A673 (cell line): ENCODE data around the gene SERPINB11. TPM values are rescaled to one million over a fixed set of nuclear protein-coding genes. Genes with fewer than 3 reads are reported as not detected.

Experiments
- BruUV-seq: library from RNA; stranded (reverse); fragments of 400-500 nt; replicated peaks from 2 replicates; lab custom pipeline; 2021; lab: Mats Ljungman, UMichigan
- CTCF ChIA-PET: fragments of 300-600 bp; sonication (Branson Sonifier 250); formaldehyde crosslinking; loops from one replicate; lab custom pipeline; 2022; ENCODE audit warnings: antibody characterized with exemption; lab: Charles Lee
- POLR2A ChIA-PET: fragments of 300-600 bp; sonication (Branson Sonifier 250); formaldehyde crosslinking; loops from one replicate; lab custom pipeline; 2022; ENCODE audit warnings: antibody characterized with exemption; ENCODE audit not compliant: low non-redundant PET; lab: Charles Lee
- DNase-seq: peaks from one replicate; pipeline ENCODE4 v3.0.0-alpha.2; 2015; ENCODE audit warnings: low spot score
- H3K27ac ChIP-seq: fragments of 200-600 bp; sonication (generic); 2 replicates; pipeline ENCODE4 v1.5.1; 2016; ENCODE audit warnings: mixed run types, low read depth, mild to moderate bottlenecking, mixed read lengths, antibody characterized with exemption, low read length; ENCODE audit not compliant: poor library complexity, severe bottlenecking
- H3K27me3 ChIP-seq: fragments of 200-600 bp; sonication (generic); replicated peaks from 2 replicates; pipeline ENCODE4 v1.6.1; 2017; ENCODE audit warnings: mixed run types, low read depth, mild to moderate bottlenecking, mixed read lengths, antibody characterized with exemption, low read length; ENCODE audit not compliant: insufficient read depth, poor library complexity
- H3K36me3 ChIP-seq: fragments of 200-600 bp; sonication (generic); 2 replicates; pipeline ENCODE4 v1.6.1; 2016; ENCODE audit warnings: mixed run types, mild to moderate bottlenecking, mixed read lengths, antibody characterized with exemption, low read length; ENCODE audit not compliant: insufficient read depth, poor library complexity, severe bottlenecking
- H3K4me1 ChIP-seq: fragments of 200-600 bp; sonication (generic); 2 replicates; pipeline ENCODE4 v1.6.1; 2017; ENCODE audit warnings: mixed run types, mild to moderate bottlenecking, mixed read lengths, antibody characterized with exemption, low read length; ENCODE audit not compliant: insufficient read depth, poor library complexity, severe bottlenecking
- H3K4me3 ChIP-seq: fragments of 200-600 bp; sonication (generic); 2 replicates; pipeline ENCODE4 v1.5.1; 2016; ENCODE audit warnings: low read depth, mixed run types, mild to moderate bottlenecking, mixed read lengths, low read length; ENCODE audit not compliant: poor library complexity, severe bottlenecking
- H3K9me3 ChIP-seq: fragments of 200-600 bp; sonication (generic); 2 replicates; pipeline ENCODE4 v1.6.1; 2016; ENCODE audit warnings: mixed run types, low read depth, mild to moderate bottlenecking, mixed read lengths, antibody characterized with exemption, low read length; ENCODE audit not compliant: poor library complexity, severe bottlenecking
- CTCF ChIP-seq: fragments of 300-800, 200-600 bp; sonication (generic); conservative IDR thresholded peaks from 2 replicates; pipeline ENCODE4 v1.5.1; 2017; ENCODE audit warnings: low read depth, mild to moderate bottlenecking, antibody characterized with exemption, low read length, moderate library complexity, mixed read lengths
- EZH2 ChIP-seq: fragments of 200-600 bp; sonication (generic); IDR thresholded peaks from 2 replicates; pipeline ENCODE4 v1.6.1; 2017; ENCODE audit warnings: borderline replicate concordance, low read depth, mild to moderate bottlenecking, mixed read lengths, antibody characterized with exemption, low read length; ENCODE audit not compliant: poor library complexity, severe bottlenecking
- intact Hi-C: fragments of 100-400 bp; cut with micrococcal nuclease; formaldehyde crosslinking; loops from one replicate; pipeline ENCODE4 v1.10.0; 2022; ENCODE audit not compliant: unreplicated experiment
- total RNA-seq: library from RNA; stranded (reverse); gene quantifications from 2 replicates; pipeline ENCODE4 v1.2.3, GENCODE V29; 2021

The SERPINB11 gene
- total RNA-seq, 1 experiment from 2014 or later: not detected

DNA sequence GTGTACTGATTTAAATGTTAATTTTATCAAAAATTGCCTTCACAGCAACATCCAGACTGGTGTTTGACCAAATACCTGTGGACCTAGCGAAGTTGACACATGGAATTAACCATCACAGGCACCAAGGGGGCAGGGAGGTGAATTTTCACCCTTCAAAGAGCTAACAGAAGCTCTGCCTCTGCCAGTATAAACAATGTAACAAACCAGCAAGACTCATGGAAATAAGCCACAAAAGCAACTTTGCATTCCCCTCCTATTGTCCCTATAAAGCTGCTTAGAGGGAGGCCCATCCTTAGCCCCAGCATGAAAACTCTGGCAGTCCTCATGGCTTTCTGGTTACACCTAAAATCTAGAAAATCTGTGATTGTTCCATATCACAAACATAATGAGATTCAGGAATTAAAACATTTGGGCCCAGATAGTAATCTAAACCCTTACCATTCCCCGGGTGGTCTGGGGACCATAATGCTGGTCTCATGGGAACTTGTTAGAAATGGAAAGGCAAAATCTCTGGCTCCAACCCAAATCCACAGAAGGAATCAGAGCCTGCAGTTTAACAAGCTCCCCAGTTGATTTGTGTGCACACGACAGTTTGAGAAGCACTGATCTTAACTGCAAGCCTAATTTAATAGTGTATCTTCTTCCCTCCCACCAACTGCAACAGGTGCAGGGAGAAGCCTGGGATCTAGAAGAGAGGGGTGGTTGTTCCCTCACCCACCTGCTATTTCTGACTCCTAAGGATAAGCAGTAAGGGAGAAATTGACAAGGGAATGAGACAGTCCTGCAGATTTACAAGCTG lies 23.1 kb downstream of the SERPINB11 start:
- DNase-seq: peak; percentile 91
- intact Hi-C loops: loop anchor here (5.0 kb wide), 1 partner anchor 134 kb away; no protein-coding TSS in a partner anchor
- Histone ChIP-seq H3K27ac (peak overlapping the region; percentile 51), H3K9me3 (no peaks in the 10 kb centered on the region), H3K4me1 (peaks cover 20% of the 10 kb centered on the region), H3K27me3 (no peaks in the 10 kb centered on the region), H3K36me3 (no peaks in the 10 kb centered on the region), H3K4me3 (no peak overlapping the region)
- CTCF ChIA-PET: no interaction called here
- BruUV-seq: no TSS peak
- POLR2A ChIA-PET: no interaction called here
- TF ChIP-seq CTCF (no peak), EZH2 (no peak)

DNA sequence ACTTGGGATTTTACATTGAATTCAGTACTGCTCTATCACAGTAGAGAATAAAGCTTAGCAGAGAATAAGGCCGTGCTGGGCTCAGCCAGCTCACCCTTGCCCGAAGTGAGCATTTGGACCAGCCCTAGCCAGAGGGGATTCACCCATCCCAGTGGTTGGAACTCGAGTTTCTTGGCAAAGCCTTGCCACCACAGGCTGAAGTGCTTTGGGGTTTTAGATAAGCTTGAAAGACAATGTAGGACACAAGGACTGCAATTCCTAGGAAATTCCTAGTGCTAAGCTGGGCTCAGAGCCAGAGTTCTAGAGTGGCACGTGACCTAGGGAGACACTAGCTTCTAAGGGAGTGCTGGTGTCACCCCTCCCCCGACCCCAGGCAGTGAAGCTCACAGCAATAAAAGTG lies 28.0 kb downstream of the SERPINB11 start:
- intact Hi-C loops: no loop called here
- POLR2A ChIA-PET: no interaction called here
- no peak for TF ChIP-seq CTCF
- TF ChIP-seq EZH2: no peak
- no peaks in the 10 kb centered on the region for H3K27me3 ChIP-seq
- no peaks in the 10 kb centered on the region for H3K36me3 ChIP-seq
- no peak overlapping the region for H3K4me3 ChIP-seq
- H3K4me1 ChIP-seq: peaks cover 14% of the 10 kb centered on the region
- CTCF ChIA-PET: no interaction called here
- no peak for DNase-seq
- H3K9me3 ChIP-seq: no peaks in the 10 kb centered on the region
- H3K27ac ChIP-seq: no peak overlapping the region
- no TSS peak for BruUV-seq

- Histone ChIP-seq H3K4me1 (peaks cover 12% of the 10 kb centered on the region), H3K4me3 (no peak overlapping the region), H3K36me3 (no peaks in the 10 kb centered on the region), H3K27me3 (no peaks in the 10 kb centered on the region), H3K9me3 (no peaks in the 10 kb centered on the region), H3K27ac (no peak overlapping the region)
- no peak for DNase-seq
- BruUV-seq: no TSS peak
- intact Hi-C loops: no loop called here
- POLR2A ChIA-PET: no interaction called here
- CTCF ChIA-PET: no interaction called here
- TF ChIP-seq EZH2 (no peak), CTCF (no peak)
These were observed 28.5 kb downstream of the SERPINB11 start for GRCh38 chr18:63731215-63731614.
